Choroid plexus epithelial cell (primary cell): Measurements from ENCODE around the gene LYG1.
"Not testable (repeated sequence)": the region's sequence is repeated elsewhere in the genome, so short reads cannot be mapped to it uniquely, and the experiment has no call there.

Experiments used
- DNase-seq: peaks from one replicate; pipeline ENCODE4 v3.0.0-alpha.2; 2010; ENCODE audit warnings: low read depth
- H3K4me3 ChIP-seq: 2 replicates; pipeline ENCODE4 v1.5.1; 2011; ENCODE audit warnings: low read depth, mild to moderate bottlenecking, control low read depth, low read length, moderate library complexity
- TF ChIP-seq, protein P1 (sequence below): conservative IDR thresholded peaks from 2 replicates; pipeline ENCODE4 v1.5.1; 2011; ENCODE audit warnings: low read depth, mild to moderate bottlenecking, control low read depth, inconsistent platforms, low read length, moderate library complexity

The LYG1 gene

DNA sequence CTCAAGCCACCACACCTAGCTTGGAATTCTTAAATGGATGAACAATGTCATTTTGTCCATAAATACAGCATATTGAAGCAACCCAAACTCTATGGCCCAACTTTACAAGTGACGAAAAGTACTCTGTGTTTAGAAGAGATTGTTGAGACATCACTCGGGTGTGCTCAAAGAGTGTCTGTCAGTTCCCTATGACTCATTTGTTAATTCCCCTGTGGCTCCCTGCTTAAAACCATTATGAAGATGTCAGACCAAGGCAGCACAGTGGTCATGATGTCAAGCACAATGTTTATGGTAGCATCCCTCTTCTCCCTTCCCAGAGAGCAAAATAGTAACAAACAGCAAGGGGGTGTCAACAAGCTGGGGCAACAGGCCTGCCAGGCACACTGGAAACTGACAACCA, 3.0 kb downstream of the LYG1 start:
- no peak overlapping the region for H3K4me3 ChIP-seq
- TF ChIP-seq, protein P1, sequence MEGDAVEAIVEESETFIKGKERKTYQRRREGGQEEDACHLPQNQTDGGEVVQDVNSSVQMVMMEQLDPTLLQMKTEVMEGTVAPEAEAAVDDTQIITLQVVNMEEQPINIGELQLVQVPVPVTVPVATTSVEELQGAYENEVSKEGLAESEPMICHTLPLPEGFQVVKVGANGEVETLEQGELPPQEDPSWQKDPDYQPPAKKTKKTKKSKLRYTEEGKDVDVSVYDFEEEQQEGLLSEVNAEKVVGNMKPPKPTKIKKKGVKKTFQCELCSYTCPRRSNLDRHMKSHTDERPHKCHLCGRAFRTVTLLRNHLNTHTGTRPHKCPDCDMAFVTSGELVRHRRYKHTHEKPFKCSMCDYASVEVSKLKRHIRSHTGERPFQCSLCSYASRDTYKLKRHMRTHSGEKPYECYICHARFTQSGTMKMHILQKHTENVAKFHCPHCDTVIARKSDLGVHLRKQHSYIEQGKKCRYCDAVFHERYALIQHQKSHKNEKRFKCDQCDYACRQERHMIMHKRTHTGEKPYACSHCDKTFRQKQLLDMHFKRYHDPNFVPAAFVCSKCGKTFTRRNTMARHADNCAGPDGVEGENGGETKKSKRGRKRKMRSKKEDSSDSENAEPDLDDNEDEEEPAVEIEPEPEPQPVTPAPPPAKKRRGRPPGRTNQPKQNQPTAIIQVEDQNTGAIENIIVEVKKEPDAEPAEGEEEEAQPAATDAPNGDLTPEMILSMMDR: no peak
- peak; percentile 31 for DNase-seq

DNA sequence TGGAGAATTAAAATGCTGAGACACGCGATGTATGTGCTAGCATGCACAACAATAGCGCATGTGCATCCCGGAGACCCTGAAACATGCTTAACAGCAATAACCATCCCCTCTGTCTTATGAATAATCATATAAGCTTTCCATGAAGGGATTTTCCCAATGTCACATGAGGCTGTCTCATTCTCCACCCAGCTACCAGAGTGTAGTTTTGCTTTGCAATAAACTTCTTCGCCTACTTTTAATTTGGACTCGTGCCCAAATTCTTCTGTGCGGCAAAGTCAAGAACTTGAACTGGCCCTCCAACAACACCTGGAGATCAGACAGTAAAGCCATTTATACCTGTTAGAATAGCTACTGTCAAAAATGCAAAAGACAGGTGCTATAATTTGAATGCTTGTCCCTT, 15.5 kb downstream of the LYG1 start:
- DNase-seq: no peak
- TF ChIP-seq, protein P1: no peak
- no peak overlapping the region for H3K4me3 ChIP-seq

DNA sequence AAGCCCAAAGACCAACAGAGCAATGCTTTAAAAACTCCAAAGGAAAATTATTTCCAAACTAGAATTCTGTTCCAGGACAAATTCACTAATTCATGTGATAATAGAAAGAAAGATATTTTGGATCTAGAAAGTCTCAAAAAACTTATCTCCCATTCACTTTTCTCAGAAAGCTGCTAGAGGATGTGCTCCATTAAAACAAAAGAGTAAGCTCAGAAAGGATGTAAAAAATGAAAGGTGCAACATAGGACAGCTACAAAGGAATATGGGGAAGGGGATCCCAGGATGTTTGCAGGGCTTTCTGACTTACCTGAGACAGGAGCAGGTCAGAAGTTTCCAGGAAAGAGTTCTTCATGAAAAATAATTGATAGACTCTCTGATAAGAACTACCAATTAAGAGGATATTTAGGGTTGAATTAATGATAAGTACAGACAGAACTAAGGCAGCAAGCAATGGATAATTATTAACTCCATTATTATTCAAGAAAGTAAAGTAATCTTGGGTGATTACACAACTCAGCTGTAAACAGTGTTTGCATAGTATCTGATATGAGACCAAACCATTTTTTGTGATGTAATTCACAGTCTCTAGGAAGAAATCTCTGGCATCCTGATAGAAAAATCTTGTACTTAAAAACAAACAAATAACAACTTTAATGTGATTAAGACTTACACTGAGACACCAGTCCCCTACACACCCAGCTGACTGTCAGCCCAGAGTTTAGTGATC, 20.9 kb downstream of the LYG1 start:
- TF ChIP-seq, protein P1: no peak
- peak; percentile 13 for DNase-seq
- H3K4me3 ChIP-seq: no peak overlapping the region

DNA sequence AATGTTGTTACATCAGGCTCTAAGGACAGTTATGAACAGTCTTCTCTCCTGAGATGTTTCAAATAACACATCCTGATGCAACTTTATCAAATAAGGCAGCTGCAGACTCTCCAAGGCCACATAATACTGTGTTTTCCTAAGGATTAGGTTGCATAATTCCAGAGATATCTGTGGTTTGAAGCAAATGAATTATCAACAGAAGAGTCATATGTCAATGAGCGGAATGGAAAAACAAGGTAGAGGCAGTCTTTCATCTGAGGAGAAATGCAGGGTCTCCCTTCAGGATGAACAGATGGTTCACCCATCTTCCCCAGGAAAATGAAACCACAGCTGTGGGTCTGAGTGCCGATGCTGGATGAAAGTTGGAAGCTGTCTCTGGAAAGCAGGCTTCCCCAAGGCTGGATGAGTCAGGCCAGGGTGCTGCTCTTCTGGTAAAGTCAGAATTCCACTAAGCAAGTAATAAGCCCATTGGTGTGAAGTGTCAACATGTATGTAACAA, 22.2 kb downstream of the LYG1 start:
- peak overlapping the region; percentile 3 for H3K4me3 ChIP-seq
- TF ChIP-seq, protein P1: no peak
- DNase-seq: peak; percentile 83

DNA sequence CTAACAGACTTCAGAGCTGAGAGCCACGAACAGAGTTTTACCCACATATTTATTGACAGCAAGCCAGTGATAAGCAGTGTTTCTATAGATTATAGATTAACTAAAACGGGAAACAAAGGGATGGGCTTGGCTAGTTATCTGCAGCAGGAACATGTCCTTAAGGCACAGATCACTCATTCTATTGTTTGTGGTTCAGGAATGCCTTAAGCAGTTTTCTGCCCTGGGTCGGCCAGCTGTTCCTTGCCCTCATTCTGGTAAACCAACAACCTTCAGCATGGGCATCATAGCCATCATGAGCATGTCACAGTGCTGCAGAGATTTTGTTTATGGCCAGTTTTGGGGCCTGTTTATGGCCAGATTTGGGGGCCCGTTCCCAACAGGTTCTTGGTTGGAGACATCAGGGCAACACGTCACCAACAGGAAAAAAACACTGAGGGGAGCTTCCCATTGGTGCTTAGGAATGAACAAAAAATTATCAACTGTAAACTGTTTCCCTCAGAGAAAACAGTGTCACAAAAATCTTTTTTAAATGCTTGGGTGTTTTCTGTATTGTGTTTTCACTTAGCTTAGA, 22.7 kb downstream of the LYG1 start:
- not testable (repeated sequence) for H3K4me3 ChIP-seq, DNase-seq

DNA sequence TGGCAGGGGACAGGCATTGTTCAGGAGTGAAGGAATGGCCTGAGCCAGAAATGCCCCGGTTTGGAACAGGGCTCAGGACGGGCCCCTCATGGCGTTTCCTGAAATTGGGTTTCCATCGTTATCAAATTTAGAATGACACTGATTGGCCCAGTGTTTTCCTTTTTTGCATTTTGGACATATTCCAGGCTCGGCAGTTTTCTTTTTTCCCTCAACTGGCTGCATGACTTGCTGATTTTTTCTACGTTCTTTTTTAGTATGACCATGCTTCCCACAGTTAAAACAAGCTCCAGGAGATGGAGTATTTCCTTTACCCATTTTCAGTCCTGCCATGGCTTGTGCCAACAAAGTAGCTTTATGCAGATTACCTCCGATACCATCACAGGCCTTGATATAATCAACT, 25.1 kb downstream of the LYG1 start:
- TF ChIP-seq, protein P1: no peak
- no peak for DNase-seq
- H3K4me3 ChIP-seq: no peak overlapping the region

DNA sequence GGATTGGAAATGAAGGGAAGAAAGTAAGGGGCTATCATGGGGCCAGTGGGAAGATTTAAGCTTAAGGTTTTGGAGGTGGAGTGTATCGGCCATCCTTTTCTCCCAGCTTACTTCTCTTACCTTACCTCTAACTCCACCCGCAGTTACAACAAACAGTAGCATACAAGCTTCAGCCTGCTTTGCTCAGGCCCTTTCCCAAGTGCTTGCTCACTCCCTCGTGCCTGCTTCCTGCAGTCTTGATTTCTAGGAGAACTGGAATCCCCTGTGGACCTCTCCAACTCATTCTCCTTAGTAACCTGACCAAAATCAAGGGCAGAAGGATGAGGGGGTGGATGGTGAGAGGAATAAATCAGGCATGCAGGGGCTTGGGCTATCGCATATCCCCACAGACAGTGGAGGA, 39.8 kb downstream of the LYG1 start:
- H3K4me3 ChIP-seq: no peak overlapping the region
- no peak for DNase-seq
- TF ChIP-seq, protein P1: no peak
